ENCODE measurements around the gene HLTF.

HLTF gene

GRCh38 chr3:149020839-149021252, 65.5 kb downstream of the HLTF start:
- H3K9me3 ChIP-seq (ENCODE audit: low read length): peaks cover 13% of the 10 kb centered on the region
- peaks cover 20% of the 10 kb centered on the region for H3K36me3 ChIP-seq (ENCODE audit: insufficient read depth, low read length)
- H3K27me3 ChIP-seq (ENCODE audit: insufficient read depth, low read length): no peaks in the 10 kb centered on the region
- H3K4me3 ChIP-seq (ENCODE audit: low read length): no peak overlapping the region
- no peak overlapping the region for H2AFZ ChIP-seq (ENCODE audit: low read depth, low read length)
- H3K4me1 ChIP-seq (ENCODE audit: insufficient read depth, low read length): no peaks in the 10 kb centered on the region

GRCh38 chr3:149020196-149020838, 66.0 kb downstream of the HLTF start:
- Histone ChIP-seq H2AFZ (ENCODE audit: low read depth, low read length) (no peak overlapping the region), H3K4me3 (ENCODE audit: low read length) (no peak overlapping the region), H3K4me1 (ENCODE audit: insufficient read depth, low read length) (no peaks in the 10 kb centered on the region), H3K36me3 (ENCODE audit: insufficient read depth, low read length) (peaks cover 14% of the 10 kb centered on the region), H3K27me3 (ENCODE audit: insufficient read depth, low read length) (no peaks in the 10 kb centered on the region), H3K9me3 (ENCODE audit: low read length) (peaks cover 9% of the 10 kb centered on the region)

- Histone ChIP-seq H3K27me3 (ENCODE audit: insufficient read depth, low read length) (no peaks in the 10 kb centered on the region), H3K4me1 (ENCODE audit: insufficient read depth, low read length) (no peaks in the 10 kb centered on the region), H3K36me3 (ENCODE audit: insufficient read depth, low read length) (peaks cover 8% of the 10 kb centered on the region), H3K4me3 (ENCODE audit: low read length) (no peak overlapping the region), H3K9me3 (ENCODE audit: low read length) (peaks cover 3% of the 10 kb centered on the region), H2AFZ (ENCODE audit: low read depth, low read length) (no peak overlapping the region)
Measured at GRCh38 chr3:149019580-149019979, 66.8 kb downstream of the HLTF start.

GRCh38 chr3:149018247-149018646, 68.1 kb downstream of the HLTF start:
- no peaks in the 10 kb centered on the region for H3K9me3 ChIP-seq (ENCODE audit: low read length)
- no peaks in the 10 kb centered on the region for H3K4me1 ChIP-seq (ENCODE audit: insufficient read depth, low read length)
- H3K27me3 ChIP-seq (ENCODE audit: insufficient read depth, low read length): no peaks in the 10 kb centered on the region
- no peak overlapping the region for H3K4me3 ChIP-seq (ENCODE audit: low read length)
- H2AFZ ChIP-seq (ENCODE audit: low read depth, low read length): no peak overlapping the region
- H3K36me3 ChIP-seq (ENCODE audit: insufficient read depth, low read length): peaks cover 6% of the 10 kb centered on the region

GRCh38 chr3:149016669-149017541, 69.4 kb downstream of the HLTF start:
- H3K36me3 ChIP-seq (ENCODE audit: insufficient read depth, low read length): peaks cover 9% of the 10 kb centered on the region
- H3K4me1 ChIP-seq (ENCODE audit: insufficient read depth, low read length): no peaks in the 10 kb centered on the region
- H3K9me3 ChIP-seq (ENCODE audit: low read length): no peaks in the 10 kb centered on the region
- H3K27me3 ChIP-seq (ENCODE audit: insufficient read depth, low read length): no peaks in the 10 kb centered on the region
- no peak overlapping the region for H2AFZ ChIP-seq (ENCODE audit: low read depth, low read length)
- no peak overlapping the region for H3K4me3 ChIP-seq (ENCODE audit: low read length)

GRCh38 chr3:149016242-149016641, 70.1 kb downstream of the HLTF start:
- no peaks in the 10 kb centered on the region for H3K27me3 ChIP-seq (ENCODE audit: insufficient read depth, low read length)
- H3K9me3 ChIP-seq (ENCODE audit: low read length): no peaks in the 10 kb centered on the region
- no peak overlapping the region for H2AFZ ChIP-seq (ENCODE audit: low read depth, low read length)

GRCh38 chr3:149015393-149015792, 70.9 kb downstream of the HLTF start:
- no peak overlapping the region for H2AFZ ChIP-seq (ENCODE audit: low read depth, low read length)
- H3K9me3 ChIP-seq (ENCODE audit: low read length): no peaks in the 10 kb centered on the region
- H3K4me3 ChIP-seq (ENCODE audit: low read length): no peak overlapping the region
- H3K4me1 ChIP-seq (ENCODE audit: insufficient read depth, low read length): no peaks in the 10 kb centered on the region
- peaks cover 18% of the 10 kb centered on the region for H3K36me3 ChIP-seq (ENCODE audit: insufficient read depth, low read length)
- no peaks in the 10 kb centered on the region for H3K27me3 ChIP-seq (ENCODE audit: insufficient read depth, low read length)

More at GRCh38 chr3:149016242-149016641, 70.1 kb downstream of the HLTF start:
- no peak overlapping the region for H3K4me3 ChIP-seq (ENCODE audit: low read length)
- peaks cover 10% of the 10 kb centered on the region for H3K36me3 ChIP-seq (ENCODE audit: insufficient read depth, low read length)
- no peaks in the 10 kb centered on the region for H3K4me1 ChIP-seq (ENCODE audit: insufficient read depth, low read length)

GRCh38 chr3:149013726-149014125, 72.6 kb downstream of the HLTF start:
- Histone ChIP-seq H3K4me3 (ENCODE audit: low read length) (no peak overlapping the region), H2AFZ (ENCODE audit: low read depth, low read length) (no peak overlapping the region), H3K9me3 (ENCODE audit: low read length) (no peaks in the 10 kb centered on the region), H3K36me3 (ENCODE audit: insufficient read depth, low read length) (peaks cover 19% of the 10 kb centered on the region), H3K27me3 (ENCODE audit: insufficient read depth, low read length) (no peaks in the 10 kb centered on the region), H3K4me1 (ENCODE audit: insufficient read depth, low read length) (no peaks in the 10 kb centered on the region)

- H3K9me3 ChIP-seq (ENCODE audit: low read length): no peaks in the 10 kb centered on the region
- H3K4me1 ChIP-seq (ENCODE audit: insufficient read depth, low read length): no peaks in the 10 kb centered on the region
- H3K4me3 ChIP-seq (ENCODE audit: low read length): no peak overlapping the region
- H3K36me3 ChIP-seq (ENCODE audit: insufficient read depth, low read length): peaks cover 28% of the 10 kb centered on the region
- no peaks in the 10 kb centered on the region for H3K27me3 ChIP-seq (ENCODE audit: insufficient read depth, low read length)
- no peak overlapping the region for H2AFZ ChIP-seq (ENCODE audit: low read depth, low read length)
Measured at GRCh38 chr3:149011676-149012075, 74.7 kb downstream of the HLTF start.

GRCh38 chr3:149010966-149011365, 75.4 kb downstream of the HLTF start:
- Histone ChIP-seq H3K4me3 (ENCODE audit: low read length) (no peak overlapping the region), H3K36me3 (ENCODE audit: insufficient read depth, low read length) (peaks cover 28% of the 10 kb centered on the region), H3K9me3 (ENCODE audit: low read length) (no peaks in the 10 kb centered on the region), H3K4me1 (ENCODE audit: insufficient read depth, low read length) (no peaks in the 10 kb centered on the region), H3K27me3 (ENCODE audit: insufficient read depth, low read length) (no peaks in the 10 kb centered on the region), H2AFZ (ENCODE audit: low read depth, low read length) (no peak overlapping the region)

- H3K4me3 ChIP-seq (ENCODE audit: low read length): no peak overlapping the region
- no peaks in the 10 kb centered on the region for H3K27me3 ChIP-seq (ENCODE audit: insufficient read depth, low read length)
- H3K9me3 ChIP-seq (ENCODE audit: low read length): no peaks in the 10 kb centered on the region
- no peaks in the 10 kb centered on the region for H3K4me1 ChIP-seq (ENCODE audit: insufficient read depth, low read length)
- H2AFZ ChIP-seq (ENCODE audit: low read depth, low read length): no peak overlapping the region
- peaks cover 28% of the 10 kb centered on the region for H3K36me3 ChIP-seq (ENCODE audit: insufficient read depth, low read length)
Measured at GRCh38 chr3:149010504-149010951, 75.8 kb downstream of the HLTF start.

- Histone ChIP-seq H3K9me3 (ENCODE audit: low read length) (no peaks in the 10 kb centered on the region), H3K36me3 (ENCODE audit: insufficient read depth, low read length) (peaks cover 28% of the 10 kb centered on the region), H2AFZ (ENCODE audit: low read depth, low read length) (no peak overlapping the region), H3K4me1 (ENCODE audit: insufficient read depth, low read length) (no peaks in the 10 kb centered on the region), H3K4me3 (ENCODE audit: low read length) (no peak overlapping the region), H3K27me3 (ENCODE audit: insufficient read depth, low read length) (no peaks in the 10 kb centered on the region)
Measured at GRCh38 chr3:149009732-149010131, 76.6 kb downstream of the HLTF start.

GRCh38 chr3:149007567-149008257, 78.6 kb downstream of the HLTF start:
- peaks cover 28% of the 10 kb centered on the region for H3K36me3 ChIP-seq (ENCODE audit: insufficient read depth, low read length)

More at GRCh38 chr3:149007567-149008257, 78.6 kb downstream of the HLTF start:
- no peaks in the 10 kb centered on the region for H3K27me3 ChIP-seq (ENCODE audit: insufficient read depth, low read length)
- no peak overlapping the region for H3K4me3 ChIP-seq (ENCODE audit: low read length)
- no peak overlapping the region for H2AFZ ChIP-seq (ENCODE audit: low read depth, low read length)
- H3K9me3 ChIP-seq (ENCODE audit: low read length): no peaks in the 10 kb centered on the region
- peaks cover 5% of the 10 kb centered on the region for H3K4me1 ChIP-seq (ENCODE audit: insufficient read depth, low read length)

Measured in neuron (in vitro differentiated cells).